Measurements from ENCODE around the gene RAG1.
A peak's percentile ranks its signal among the peaks of the same experiment; 100 is the strongest.

The RAG1 gene

DNA sequence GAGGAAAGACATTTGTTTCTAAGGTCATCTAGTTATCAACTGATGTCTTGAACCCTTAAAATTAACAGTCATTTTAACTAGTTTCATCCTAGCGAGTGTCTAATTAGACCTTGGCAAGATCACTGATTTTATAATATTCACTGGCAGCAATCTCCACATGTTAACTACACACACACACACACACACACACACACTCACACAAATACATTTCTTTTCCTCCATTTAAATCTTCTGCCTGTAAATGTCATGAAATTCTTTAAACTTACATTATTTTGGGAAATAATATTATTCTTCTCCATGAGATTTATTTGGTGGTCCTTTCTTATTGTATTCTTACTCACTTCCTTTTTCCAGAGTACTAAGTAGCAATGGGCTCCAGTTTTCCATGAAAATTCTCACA lies 23.6 kb downstream of the RAG1 start:
- no peak for DNase-seq

DNA sequence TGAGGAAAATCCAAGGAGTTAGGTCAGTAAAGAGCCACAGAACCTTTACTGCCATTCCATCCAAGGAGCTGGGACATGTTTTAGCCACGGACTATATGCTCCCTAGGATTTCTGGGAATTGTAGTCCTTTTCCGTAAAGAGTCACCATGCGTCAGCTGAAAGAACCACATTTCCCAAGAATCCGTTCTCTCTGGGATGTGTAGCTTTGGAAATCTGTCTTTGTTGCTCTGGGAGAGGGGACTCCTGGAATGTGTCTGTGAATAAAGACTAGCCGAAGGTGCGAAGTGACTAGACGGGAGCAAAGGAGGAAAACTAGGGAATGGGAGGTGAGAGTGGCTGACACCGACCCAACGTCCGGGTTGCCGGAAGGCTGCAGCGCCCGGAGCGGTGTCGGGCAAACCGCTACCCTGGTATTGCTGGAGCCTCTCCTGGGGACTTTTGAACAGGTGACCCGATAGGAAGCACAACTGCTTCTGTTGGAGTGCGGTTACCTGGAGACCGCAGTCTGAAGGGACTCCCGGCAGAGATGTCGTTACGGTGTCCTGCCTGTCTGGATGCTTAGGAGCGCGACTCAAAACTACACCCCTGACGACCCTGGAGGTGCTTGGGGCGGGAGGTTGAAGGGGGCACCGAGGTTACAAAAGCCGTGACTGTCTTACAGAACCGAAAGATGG lies 26.6 kb downstream of the RAG1 start, which contains the start of gene IFTAP:
TSS of gene IFTAP (plus strand) at position 187 of the 674 bp plus-strand sequence. CDS start 15,602 bp downstream, outside the sequence.
- DNase-seq = peak; percentile 29

DNA sequence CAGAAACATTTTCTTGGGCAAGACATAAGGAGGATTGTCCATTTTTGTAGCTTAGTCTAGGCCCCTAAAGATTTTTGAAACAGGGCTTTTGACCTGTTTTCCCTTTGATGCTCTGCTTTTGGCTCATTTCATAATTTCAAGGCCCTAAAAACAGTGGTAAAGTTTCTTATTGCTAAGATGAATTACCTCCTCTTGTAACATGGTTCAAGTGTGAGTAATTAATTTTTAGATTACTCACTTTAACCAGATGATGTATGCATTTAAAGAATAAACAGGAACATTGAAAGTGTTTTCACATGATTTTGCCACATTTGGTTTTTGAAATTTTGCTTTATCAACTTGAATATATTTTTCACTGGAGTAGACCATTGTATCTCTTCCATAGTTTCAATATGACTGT lies 29.1 kb downstream of the RAG1 start:
- DNase-seq = no peak

DNA sequence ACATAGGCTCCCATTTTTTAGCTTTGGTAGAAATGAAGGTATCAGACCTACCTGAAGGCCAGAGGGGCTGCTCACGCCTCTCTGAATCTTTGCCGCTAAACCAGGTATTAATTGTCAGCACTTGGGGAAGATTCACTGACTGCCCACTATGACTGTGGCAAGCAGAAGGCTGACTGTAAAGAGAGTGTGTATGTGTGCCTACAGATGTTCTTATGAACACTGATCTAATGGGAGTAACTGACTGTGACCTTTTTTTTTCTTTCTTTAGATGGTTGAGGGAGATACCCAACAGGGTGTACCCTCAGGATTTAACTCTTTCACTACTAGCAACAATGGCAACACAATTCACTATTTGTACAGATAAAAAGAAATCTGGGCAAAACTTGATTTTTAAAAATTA lies 30.2 kb downstream of the RAG1 start, which contains the start of gene RAG2:
TSS of gene RAG2 (minus strand) at position 186 of the 400 bp plus-strand sequence. CDS start 4,068 bp downstream, outside the sequence.
- no peak for DNase-seq

DNA sequence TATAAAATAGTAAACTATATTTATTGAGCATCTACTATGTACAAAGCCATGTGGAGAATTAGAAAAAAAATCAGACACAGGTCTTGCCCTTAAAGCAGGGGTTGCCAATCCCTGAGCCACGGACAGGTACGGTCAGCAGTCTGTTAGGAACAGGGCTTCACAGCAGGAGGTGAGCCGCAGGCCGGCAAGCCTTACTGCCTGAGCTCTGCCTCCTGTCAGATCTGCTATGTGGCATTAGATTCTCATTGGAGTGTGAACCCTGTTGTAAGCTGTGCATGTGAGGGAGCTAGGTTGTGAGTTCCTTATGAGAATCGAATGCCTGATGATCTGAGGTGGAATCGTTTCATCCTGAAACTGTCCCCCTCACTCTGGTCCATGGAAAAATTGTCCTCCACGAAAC lies 32.4 kb downstream of the RAG1 start:
- DNase-seq = no peak

DNA sequence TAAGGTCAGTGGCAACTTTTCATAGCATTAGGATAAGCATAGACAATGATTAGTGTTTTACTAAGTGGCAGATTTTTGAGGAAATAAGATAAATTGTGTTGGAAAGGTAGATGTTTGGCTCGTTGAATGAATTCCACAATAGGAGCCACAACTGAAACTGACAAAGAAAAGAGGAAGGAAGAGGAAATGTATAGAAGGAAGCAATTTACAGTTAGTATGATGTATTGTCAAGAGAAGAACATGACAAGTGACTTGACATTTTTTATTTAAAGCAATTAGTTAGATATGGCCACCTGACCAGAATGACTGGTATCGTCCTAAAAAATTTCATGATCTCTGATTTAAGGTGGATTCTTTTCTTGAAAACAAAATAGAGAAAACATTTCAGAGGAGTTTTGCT lies 33.3 kb downstream of the RAG1 start:
- DNase-seq = no peak

DNA sequence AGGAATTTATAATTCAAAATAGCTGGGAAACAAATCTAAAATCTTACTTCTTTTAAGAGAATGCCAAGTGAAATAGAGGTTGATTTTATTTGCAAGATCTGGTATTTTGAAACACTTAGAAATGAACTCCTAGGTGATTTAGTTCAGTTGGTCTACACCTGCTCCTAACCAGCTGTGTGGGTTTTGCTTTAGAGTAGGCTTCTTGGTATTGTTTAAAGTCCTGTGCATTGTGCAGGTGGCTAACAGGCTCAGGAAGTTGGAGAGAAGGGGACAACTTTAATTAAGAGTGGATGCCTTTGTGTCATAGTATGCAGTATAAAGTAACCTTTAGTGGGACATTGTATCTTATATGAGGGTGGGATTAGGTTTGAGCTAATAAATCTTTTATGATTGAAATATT lies 34.3 kb downstream of the RAG1 start:
- no peak for DNase-seq

DNA sequence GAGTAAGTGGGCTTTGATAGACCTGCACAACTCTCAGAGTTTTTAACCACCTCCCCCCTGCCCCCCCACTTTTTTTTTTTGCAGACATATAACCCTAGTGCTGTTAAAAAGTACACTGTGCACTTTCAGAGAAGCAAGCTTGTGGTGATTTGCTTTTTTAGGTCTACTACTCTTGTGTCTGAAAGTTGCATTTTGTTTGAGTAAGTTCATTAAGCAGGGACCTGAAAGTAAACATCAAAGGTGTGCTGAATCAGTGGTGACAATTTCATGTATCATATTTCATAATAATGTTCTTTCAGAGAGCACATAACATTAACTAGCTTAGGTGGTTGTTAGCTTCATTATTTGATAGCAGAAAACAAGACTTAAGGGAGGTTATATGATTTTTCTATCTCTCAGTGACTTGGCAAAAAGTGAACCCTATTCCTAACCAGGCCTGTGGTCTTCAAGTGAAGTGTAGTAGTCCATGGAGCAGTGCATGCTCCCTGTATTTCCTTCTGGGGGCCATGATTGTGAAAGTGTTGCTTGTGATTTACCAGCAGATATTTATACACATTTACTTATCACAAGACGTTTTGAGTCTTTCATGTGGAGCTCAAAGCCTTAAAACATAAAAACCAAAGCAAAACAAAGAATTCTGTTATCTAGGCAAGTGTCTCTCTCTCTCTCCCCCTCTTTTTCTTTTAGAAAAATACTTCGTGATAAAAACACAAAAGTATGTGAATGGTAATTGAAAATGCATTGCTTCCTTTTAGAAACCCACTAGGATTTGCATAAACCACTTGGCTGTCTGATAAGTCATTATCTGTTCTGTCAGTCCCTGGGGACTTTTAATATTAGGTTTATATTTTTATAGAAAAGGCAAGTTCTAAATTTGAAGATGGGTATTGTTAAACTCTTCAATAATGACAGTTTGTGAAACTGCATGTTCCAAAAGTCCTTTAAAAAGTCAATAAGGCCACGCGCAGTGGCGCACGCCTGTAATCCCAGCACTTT lies 37.7 kb downstream of the RAG1 start:
- no peak for DNase-seq

DNA sequence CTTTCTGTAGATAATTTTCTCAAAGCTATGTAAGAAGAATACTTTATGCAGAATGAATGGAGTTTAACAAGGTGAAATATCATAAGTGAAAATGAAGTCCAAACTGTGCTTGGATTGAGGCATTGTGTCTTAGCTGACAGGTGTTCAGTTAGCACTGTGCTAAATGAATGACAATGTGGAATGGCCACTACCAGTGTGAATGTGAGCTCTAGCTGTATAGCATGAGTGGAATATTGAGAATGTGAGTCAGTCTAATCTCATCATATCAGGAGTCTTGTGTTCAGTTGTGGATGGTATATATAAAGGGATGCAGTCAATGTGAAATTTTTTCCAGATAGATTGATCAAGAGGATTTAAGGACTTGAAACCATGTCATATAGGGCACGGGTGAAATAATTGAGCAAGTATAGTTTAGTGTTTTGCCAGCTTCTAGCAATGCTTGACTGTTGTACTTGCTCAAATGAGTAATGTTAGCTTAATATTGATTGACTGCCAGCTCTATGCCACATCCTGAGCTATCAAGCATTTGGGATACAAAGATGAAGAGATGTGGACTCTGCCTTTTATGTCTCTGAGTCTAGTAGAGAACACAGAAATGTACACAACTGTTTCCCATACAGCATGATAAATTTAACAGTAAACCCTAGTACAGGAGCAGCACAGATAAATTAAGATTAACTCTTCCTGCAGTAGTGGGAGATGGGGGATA lies 40.8 kb downstream of the RAG1 start:
- DNase-seq = no peak

DNA sequence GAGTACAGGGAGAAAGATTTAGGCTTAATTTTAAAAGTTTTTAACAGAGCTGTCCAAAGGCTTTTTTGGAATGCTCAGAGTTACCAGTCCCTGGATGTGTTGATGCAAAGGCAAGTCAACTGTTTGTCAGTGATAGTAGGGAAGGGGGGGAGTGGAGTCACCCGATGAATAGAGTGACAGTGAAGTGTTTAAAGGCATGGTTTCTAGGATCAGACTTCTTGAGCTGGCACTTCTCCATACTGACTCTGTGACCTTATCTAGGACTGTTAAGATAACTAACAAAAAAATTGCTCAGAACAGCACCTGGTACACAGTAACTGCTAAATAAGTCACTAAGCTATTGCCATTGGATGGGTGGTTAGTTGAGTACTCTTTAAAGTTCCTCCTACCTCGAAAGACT lies 41.6 kb downstream of the RAG1 start:
- no peak for DNase-seq

DNA sequence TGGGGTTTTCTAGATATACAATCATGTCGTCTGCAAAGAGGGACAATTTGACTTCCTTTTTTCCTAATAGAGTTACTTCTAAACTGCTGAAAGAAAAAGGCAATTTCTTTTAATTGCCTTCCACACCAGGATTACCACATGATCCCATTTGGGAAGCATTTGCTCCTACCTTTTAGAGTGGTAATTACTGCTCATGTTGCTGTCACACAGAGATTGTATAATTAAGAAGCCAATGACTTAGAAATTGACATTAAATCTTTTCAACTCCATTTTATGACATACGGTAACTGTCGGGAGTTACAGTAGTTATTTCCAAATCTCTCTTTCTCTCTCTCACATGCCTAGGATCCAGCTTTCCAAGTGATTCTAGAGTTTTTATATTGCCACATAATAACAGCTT lies 48.0 kb downstream of the RAG1 start:
- DNase-seq = no peak

DNA sequence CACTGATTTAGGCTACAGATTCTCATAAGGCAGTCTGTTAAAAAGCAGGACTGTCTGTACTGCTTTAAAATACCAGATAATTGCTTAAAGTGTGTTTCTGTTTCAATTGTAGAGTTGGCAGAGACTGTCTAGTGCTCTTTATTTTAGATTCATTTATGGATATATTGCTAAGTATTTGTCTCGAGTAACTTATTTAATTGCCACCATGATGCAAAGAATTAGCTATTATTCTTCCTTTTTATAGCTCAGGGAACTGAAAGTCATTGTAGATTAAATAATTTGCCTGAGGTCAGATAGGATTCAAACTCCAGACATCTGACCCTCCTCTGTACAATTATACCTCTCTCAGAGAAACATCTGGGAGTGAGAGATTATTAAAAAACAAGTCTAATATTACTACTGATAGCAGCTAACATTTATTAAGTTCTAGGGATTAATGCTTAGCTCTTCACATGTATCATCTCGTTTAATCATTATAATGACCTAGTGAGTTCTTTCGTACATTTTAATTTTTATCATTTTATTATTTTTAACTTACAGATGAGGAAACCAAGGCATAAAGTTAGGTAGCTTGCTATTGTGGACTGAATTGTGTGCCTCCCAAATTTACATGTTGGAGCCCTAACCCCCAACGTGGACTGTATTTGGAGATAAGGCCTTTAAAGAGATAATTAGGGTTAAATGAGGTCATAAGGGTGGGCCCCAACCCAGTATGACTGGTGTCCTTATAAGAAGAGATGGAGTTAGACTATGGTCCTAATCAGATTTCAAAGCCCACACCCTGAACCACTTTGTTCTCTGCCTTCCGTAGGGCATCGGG lies 49.9 kb downstream of the RAG1 start:
- no peak for DNase-seq

DNA sequence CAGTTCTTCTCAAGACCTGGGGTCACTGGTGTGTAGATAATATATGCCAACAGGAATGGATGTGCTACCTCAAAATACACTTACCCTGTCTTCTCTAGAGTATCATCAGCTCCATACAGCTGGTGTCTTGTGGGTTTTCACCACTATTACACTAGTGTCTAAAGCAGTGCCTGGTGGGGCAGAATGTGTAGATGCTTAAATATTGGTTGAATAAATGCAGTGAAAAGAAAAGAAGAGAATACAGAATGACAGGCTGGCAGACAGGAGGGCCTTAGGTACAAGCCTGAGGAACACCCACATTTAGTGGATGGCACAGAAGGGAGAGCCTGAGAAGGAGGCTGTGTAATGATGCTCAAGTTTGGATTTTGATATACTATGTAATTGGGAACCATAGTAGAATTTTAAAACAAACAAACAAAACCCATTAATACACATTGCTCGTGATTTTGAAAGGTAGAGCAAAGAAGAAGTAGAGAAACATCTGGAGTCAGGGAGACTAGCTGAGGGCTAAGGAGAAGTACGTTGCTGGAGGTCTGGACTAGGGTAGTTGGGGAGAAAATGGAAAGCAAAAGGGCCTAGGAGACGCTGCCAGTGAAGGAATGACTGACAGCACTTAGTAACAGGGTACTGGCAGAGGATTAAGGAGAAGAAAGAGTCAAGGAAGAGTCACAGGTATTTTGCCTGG lies 50.7 kb downstream of the RAG1 start:
- no peak for DNase-seq

DNA sequence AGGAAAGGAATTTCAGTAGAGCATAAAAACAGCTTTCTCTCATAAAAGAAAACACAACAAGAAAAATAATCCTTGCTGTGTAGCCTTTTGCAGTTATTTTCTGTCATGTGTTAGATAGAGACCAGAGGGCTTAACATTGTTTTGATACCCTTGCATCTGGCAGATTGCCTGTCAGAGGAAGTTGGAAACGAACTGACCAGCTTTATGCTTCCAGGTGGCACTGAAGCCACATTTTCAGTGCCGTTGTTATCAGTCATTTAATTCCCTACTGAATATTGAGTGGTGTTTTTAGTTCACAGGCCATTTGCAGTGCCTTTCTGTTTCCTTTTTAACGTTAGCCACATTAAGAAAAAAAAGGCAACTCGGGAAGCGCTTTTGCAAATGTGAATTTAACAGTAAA lies 51.7 kb downstream of the RAG1 start:
- no peak for DNase-seq

DNA sequence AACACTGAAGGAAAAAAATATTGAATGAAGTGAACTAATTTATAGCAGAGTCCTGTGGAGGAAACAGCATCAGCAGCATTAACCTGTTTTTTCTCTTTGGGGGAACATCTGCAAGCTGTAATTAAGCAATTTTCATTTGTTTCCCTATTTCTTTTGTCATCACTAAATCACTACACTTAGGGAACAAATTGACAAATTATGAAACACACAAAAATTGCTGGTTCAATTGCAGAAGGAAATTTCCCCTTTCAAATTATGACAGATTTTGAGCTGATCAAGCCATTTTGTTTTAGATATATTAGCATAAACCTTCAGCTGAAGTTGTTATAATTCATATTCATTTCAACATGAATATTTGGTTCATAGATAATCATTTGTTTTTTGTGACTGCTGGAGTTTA lies 52.4 kb downstream of the RAG1 start:
- no peak for DNase-seq

DNA sequence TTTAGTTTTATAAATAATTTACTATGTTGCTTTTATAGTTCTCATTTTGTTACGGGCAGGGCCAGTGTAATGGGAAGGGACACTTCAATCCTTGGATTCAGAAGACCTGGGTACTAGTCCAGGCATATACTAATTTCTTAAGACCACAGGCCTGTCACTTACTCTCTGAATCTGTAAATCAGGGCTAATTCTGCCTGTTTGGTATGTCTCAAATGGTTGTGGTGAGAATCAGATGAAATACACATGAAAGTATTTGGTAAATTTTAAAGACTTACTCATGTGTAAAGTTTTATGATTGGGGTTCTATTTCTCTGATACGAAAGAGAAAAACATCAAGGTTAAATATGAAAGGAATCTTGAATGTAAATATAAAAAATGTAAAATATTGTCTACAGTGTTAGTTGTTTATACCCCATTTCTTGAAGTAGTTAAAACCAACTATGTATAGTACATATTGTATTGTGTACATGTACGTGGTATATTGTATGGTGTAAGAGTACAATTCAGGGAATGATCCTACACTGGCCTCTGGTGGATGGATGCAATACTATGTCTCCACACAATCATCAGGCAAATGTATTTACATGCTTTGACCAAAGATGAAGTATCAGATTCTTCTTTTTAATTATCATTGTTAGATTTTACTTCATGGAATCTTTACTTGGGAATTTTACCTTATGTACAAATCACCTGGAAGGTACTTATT lies 54.8 kb downstream of the RAG1 start:
- DNase-seq = peak; percentile 8

DNA sequence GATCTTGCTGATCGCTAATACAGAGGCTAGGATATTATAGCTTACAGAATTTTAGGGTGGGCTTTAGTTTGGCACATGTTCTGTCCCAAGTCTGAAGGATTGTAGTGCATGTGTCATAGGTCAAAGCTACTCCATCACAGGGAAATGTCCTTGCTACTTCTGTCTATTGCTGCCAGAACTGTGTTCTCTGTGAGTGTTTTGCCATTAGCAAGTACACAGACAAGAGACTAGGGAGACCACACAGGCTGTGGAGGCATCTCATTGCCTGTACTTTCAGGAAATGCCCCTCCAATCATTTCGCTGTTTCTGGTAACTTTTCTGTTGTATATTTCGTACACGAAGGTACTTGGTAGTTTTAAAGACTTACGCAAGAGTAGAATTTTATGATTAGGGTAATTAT lies 55.7 kb downstream of the RAG1 start:
- no peak for DNase-seq

DNA sequence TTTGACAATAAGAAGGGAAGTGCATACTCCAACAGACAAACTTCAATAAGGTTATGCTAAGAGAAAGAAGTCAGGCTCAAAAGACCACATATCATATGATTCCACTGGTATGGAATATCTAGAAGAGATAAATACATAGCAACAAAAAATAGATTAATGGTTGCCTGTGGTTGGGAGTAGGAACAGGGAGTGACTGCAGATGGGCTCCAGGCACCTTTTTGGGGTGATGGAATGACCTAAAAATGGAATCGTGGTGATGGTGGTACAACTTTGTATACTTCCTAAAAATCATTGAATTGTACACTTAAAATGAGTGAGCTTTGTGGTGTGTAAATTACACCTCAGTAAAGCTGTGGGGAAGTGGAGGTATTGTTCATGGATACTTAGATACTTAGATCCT lies 59.2 kb downstream of the RAG1 start:
- no peak for DNase-seq

DNA sequence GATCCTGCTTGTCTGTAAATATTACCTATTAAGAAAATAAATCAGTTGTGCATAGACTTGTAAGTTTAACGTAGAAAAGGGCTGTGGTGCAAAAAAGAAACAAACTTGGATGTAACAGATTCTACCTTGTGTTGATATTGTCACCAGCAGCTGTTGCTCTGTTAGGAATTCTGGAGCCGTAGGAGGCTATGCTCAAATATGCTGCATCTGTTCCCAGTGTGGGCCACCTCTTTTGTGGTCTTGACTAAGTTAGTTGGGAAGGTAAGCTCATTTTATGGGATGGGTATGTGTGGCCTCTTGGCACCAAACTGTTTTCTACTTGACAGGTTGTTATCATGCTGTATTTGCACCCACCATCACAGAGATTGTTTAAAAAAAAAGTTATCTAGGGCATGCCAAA lies 59.7 kb downstream of the RAG1 start:
- DNase-seq = no peak

DNA sequence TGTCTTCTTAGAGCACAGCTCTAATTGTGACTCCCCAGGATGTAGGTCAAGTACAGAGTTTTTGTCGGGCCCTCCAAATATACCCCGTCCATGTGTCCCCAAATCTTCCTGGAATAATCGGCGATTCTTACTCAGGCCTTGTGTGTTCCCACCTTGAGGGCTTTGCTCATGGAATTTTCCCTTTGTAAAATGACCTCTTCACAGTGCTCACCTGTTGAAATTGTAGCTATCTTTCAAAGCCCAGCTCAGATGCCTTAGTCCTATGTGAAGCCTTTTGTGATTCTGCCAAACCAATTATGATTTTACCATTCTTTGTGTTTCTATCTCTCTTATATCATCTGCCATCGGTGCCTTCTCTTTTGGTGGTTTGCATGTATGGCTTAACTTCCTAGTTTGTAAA lies 60.3 kb downstream of the RAG1 start:
- no peak for DNase-seq

DNA sequence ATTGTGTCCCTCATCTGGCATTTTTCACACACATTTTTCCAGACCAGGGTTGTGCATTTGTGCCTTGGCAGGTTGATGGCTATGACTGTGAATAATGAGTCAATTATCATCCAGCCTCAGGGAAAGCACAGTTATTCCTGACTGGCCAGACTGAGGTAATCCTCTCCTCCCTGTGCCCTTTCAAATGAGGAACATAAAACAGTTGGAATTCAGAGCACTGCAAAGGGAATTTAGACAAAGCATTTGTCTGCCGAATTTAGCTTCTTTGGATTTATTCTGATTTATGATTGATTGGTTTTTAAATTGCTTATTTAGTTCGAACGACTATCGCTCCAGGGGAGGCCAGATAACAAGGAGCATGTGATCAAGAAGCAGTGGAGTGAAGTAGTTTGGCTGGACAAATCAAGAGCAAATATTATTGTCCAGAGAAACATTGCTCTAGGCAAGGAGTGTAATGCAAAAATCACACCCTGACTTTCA lies 61.0 kb downstream of the RAG1 start:
- no peak for DNase-seq
